H1 (cell line): Measurements from ENCODE around the gene APBA2. TPM values are rescaled to one million over a fixed set of nuclear protein-coding genes. Genes with fewer than 3 reads are reported as not detected.

Source experiments
- CHD7 ChIP-seq: fragments of 300-600 bp; sonication (generic); IDR thresholded peaks from 2 replicates; pipeline ENCODE4 v1.7.1; 2012; ENCODE audit warnings: low read length, moderate library complexity, mild to moderate bottlenecking, inconsistent platforms; ENCODE audit not compliant: insufficient replicate concordance
- RXRA ChIP-seq: IDR thresholded peaks from 2 replicates; pipeline ENCODE4 v1.6.1; 2011; ENCODE audit warnings: low read depth, mild to moderate bottlenecking, low read length, moderate library complexity; ENCODE audit not compliant: insufficient read depth
- polyA plus RNA-seq, 7 experiments: library from polyadenylated mRNA; depleted of rRNA in 3 of 7; stranded (reverse) in 5 of 7; unstranded in 2 of 7; fragments of >200 nt in 5 of 7; fragments of 200-250 nt in 2 of 7; gene quantifications; 1 replicate in 5 of 7; 2 replicates in 1 of 7; 4 replicates in 1 of 7; pipeline versions ENCODE4 v1.2.1 to v1.2.3, GENCODE V29; 2011 to 2013; ENCODE audit warnings: missing spikeins in 2 of 7, mixed read lengths in 2 of 7
- total RNA-seq: library from RNA; stranded (reverse); fragmentation: NEBNext Ultra II Directional; extraction: Animal tissue kit (Norgen Biotek cat#: 25700); gene quantifications from 2 replicates; pipeline ENCODE4 v1.2.1, GENCODE V29; 2021

APBA2 gene
- total and polyA plus RNA-seq, 2 of the 8 experiments (the other 6 are each of a cell fraction or from before 2014, with no cell fraction given) = 15.5 to 19.0 TPM

- TF ChIP-seq CHD7 (no peak), RXRA (no peak)
Observed at GRCh38 chr15:29053006-29053405, 167.2 kb downstream of the APBA2 start (continued).
